Stromal cell of bone marrow (primary cell): ENCODE results near the gene NUP37.

Experiments
- DNase-seq: peaks from one replicate; pipeline ENCODE4 v3.0.0-alpha.2; 2012; ENCODE audit warnings: low read depth

NUP37 gene

DNA sequence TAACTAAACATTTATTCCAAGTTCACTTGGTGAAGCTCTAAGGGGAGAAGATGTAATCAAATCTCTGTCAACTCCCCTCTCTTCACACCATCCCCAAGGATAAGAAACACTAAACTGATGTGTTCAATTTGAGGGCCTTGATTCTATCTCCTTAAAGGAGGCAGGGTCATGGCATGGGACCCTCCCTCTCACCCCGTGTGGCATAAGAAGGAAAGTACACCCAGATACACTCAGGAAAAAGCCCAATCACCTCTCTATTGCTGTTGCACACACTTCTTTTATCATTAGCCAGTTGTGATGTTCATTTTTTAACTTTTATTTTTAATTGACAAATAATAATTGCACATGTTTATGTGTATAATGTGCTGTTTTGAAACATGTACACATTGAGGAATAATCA, 93.2 kb downstream of the NUP37 start:
- DNase-seq: no peak

DNA sequence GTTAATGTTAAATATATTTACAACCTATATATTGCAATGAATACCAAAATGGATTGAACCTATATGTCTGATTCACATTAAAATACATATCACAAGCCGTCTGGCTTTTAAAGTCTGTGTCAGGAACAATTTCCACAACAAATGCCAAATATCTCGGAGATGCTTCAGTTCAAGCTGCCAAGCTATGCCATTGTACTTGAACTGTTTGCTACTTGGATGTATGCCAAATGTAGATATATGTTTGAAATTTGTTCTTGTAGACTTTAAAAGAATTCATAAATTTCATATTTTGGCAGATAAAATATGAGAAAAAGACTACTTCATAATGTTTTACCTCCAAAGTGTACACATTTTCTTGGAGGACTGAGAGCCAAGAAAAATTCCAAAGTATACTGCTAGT, 95.1 kb downstream of the NUP37 start:
- no peak for DNase-seq

DNA sequence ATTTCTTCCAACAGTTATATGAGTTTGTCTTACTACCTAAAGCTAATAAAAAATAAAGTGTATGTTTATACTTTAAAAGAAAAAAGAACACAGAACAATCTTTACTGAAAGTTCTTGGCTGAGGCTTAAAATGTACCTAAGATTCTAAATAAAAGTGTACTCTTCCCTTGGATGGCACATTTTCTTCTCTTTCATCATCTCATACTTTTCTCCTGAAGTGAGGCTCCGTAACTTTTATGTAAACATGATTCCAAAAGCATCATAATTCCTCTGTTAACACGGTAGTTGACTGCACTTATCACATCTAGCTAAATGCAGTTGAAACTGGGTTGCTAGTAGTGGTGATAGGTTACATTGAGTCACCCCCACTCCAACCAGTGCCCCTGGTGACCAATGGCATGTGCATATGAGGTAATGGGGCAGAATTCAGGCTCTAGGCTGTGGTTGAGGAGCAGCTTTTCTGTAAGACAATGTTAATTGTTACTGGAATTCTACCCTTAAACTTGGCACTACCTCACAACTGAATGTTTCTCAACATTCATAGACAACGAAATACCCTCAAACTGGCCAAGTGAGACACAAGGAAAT, 96.5 kb downstream of the NUP37 start:
- peak; percentile 78 for DNase-seq
